Measurements from ENCODE around the gene PTHLH.

PTHLH gene

GRCh38 chr12:27919671-27920235 lies 52.8 kb downstream of the PTHLH start:
- no peak for DNase-seq (ENCODE audit: low read depth, low spot score)
- no CpG with 5 or more reads among the region's 7 CpGs for WGBS (ENCODE audit: insufficient coverage, insufficient read length)
- H3K36me3 ChIP-seq (ENCODE audit: control insufficient read depth, insufficient read depth, low read length), result no peaks in the 10 kb centered on the region
- H3K4me1 ChIP-seq (ENCODE audit: control insufficient read depth, insufficient read depth, low read length), result no peaks in the 10 kb centered on the region
- no peaks in the 10 kb centered on the region for H3K27me3 ChIP-seq (ENCODE audit: control insufficient read depth, insufficient read depth, low read length)
- no peak overlapping the region for H3K27ac ChIP-seq (ENCODE audit: low read length)
- H3K4me3 ChIP-seq (ENCODE audit: low read length), result no peak overlapping the region
- no peaks in the 10 kb centered on the region for H3K9me3 ChIP-seq (ENCODE audit: control insufficient read depth, insufficient read depth, low read length)

- WGBS (ENCODE audit: insufficient coverage, insufficient read length), result no CpG with 5 or more reads among the region's 1 CpG
- Histone ChIP-seq H3K27me3 (ENCODE audit: control insufficient read depth, insufficient read depth, low read length) (no peaks in the 10 kb centered on the region), H3K4me3 (ENCODE audit: low read length) (no peak overlapping the region), H3K36me3 (ENCODE audit: control insufficient read depth, insufficient read depth, low read length) (no peaks in the 10 kb centered on the region), H3K4me1 (ENCODE audit: control insufficient read depth, insufficient read depth, low read length) (no peaks in the 10 kb centered on the region), H3K27ac (ENCODE audit: low read length) (no peak overlapping the region), H3K9me3 (ENCODE audit: control insufficient read depth, insufficient read depth, low read length) (no peaks in the 10 kb centered on the region)
- no peak for DNase-seq (ENCODE audit: low read depth, low spot score)
These were observed 57.0 kb downstream of the PTHLH start for GRCh38 chr12:27915536-27915935.

- Histone ChIP-seq H3K4me3 (ENCODE audit: low read length) (no peak overlapping the region), H3K27me3 (ENCODE audit: control insufficient read depth, insufficient read depth, low read length) (no peaks in the 10 kb centered on the region), H3K4me1 (ENCODE audit: control insufficient read depth, insufficient read depth, low read length) (no peaks in the 10 kb centered on the region), H3K27ac (ENCODE audit: low read length) (no peak overlapping the region), H3K36me3 (ENCODE audit: control insufficient read depth, insufficient read depth, low read length) (no peaks in the 10 kb centered on the region), H3K9me3 (ENCODE audit: control insufficient read depth, insufficient read depth, low read length) (no peaks in the 10 kb centered on the region)
- no CpG with 5 or more reads among the region's 3 CpGs for WGBS (ENCODE audit: insufficient coverage, insufficient read length)
- no peak for DNase-seq (ENCODE audit: low read depth, low spot score)
These were observed 57.5 kb downstream of the PTHLH start for GRCh38 chr12:27915021-27915420.

- no peak for DNase-seq (ENCODE audit: low read depth, low spot score)
- H3K27me3 ChIP-seq (ENCODE audit: control insufficient read depth, insufficient read depth, low read length), result no peaks in the 10 kb centered on the region
- H3K36me3 ChIP-seq (ENCODE audit: control insufficient read depth, insufficient read depth, low read length), result no peaks in the 10 kb centered on the region
- no peak overlapping the region for H3K27ac ChIP-seq (ENCODE audit: low read length)
- H3K4me1 ChIP-seq (ENCODE audit: control insufficient read depth, insufficient read depth, low read length), result no peaks in the 10 kb centered on the region
- no CpG with 5 or more reads among the region's 4 CpGs for WGBS (ENCODE audit: insufficient coverage, insufficient read length)
- no peaks in the 10 kb centered on the region for H3K9me3 ChIP-seq (ENCODE audit: control insufficient read depth, insufficient read depth, low read length)
- no peak overlapping the region for H3K4me3 ChIP-seq (ENCODE audit: low read length)
These were observed 58.4 kb downstream of the PTHLH start for GRCh38 chr12:27913999-27914614.

GRCh38 chr12:27911397-27911796 lies 61.1 kb downstream of the PTHLH start:
- H3K27ac ChIP-seq (ENCODE audit: low read length), result no peak overlapping the region
- no peaks in the 10 kb centered on the region for H3K9me3 ChIP-seq (ENCODE audit: control insufficient read depth, insufficient read depth, low read length)
- no peak overlapping the region for H3K4me3 ChIP-seq (ENCODE audit: low read length)
- DNase-seq (ENCODE audit: low read depth, low spot score), result no peak
- no peaks in the 10 kb centered on the region for H3K4me1 ChIP-seq (ENCODE audit: control insufficient read depth, insufficient read depth, low read length)
- no peaks in the 10 kb centered on the region for H3K27me3 ChIP-seq (ENCODE audit: control insufficient read depth, insufficient read depth, low read length)
- no peaks in the 10 kb centered on the region for H3K36me3 ChIP-seq (ENCODE audit: control insufficient read depth, insufficient read depth, low read length)
- no CpG with 5 or more reads among the region's 3 CpGs for WGBS (ENCODE audit: insufficient coverage, insufficient read length)

All from iPS DF 6.9 (cell line).